NCI-H1048 (cell line): ENCODE measurements around the gene ANKRD44.

Experiments
- DNase-seq: peaks from one replicate; lab custom pipeline; 2025; lab: John Stamatoyannopoulos, UW

The ANKRD44 gene

DNA sequence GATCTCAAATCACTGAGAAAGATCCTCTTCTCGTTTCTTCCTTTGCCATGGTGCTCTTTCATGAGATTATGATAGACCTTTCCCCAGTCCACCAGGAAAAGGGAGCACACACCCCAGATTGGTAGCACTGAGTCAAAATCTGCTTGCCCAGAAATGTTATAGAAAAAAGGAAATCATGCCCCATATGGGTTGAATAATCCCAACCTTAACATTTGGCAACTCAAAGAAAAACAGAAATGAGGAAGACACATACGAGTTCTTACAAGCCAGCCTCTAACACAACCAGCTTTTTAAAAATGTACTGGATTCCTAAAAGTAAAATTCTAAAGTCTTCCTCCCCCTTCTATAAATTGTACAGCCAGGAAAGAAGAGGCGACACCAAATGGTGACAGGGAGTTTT, 103.0 kb downstream of the ANKRD44 start:
- DNase-seq, result no peak

DNA sequence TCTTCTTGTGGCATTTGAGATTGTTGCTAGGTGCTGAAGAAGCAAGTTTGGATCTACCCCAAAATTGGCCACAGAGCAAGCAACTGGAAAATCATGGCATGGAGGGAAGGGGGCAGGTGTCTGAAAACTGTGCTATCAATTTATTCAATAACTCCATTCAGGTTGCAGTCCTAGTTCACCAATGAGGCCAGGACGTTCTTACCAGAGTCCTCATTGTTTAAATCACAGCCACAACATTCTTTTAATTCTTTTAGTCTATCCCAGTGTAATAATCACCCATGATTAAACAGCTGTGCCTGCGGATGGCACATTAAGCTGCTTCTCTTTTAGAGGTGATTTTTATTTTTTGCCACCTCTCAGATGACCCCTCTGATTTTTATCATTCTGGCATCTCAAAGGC, 103.5 kb downstream of the ANKRD44 start:
- DNase-seq, result no peak

DNA sequence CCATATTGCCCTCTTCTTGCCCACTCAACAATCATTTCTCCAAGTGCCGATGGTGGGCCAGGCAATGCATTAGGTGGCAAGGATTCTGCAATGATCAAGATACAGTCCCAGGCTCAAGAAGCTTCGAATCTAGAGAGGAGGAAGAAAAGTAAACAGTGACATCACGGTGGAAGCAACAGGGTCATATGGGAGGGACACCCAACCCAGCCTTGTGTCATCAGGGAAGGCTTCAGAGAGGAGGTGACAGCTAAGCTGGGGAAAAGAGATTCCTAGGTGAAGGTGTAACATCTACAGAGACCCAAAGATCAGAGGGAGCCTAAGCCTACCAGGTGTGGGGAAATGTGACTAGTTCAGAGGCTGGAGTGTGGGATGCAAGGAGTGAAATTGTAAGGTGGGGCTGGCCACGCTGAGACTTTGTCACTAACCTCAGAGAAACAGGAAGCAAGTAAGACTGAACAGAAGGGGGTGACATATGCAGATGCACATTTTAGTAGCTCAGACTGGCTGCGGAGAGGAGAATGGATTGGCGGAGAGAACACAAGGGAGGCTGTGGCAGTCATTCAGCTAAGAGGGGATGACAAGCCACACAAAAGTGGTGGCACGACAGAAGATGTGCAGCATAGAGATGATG, 104.9 kb downstream of the ANKRD44 start:
- DNase-seq, result no peak

DNA sequence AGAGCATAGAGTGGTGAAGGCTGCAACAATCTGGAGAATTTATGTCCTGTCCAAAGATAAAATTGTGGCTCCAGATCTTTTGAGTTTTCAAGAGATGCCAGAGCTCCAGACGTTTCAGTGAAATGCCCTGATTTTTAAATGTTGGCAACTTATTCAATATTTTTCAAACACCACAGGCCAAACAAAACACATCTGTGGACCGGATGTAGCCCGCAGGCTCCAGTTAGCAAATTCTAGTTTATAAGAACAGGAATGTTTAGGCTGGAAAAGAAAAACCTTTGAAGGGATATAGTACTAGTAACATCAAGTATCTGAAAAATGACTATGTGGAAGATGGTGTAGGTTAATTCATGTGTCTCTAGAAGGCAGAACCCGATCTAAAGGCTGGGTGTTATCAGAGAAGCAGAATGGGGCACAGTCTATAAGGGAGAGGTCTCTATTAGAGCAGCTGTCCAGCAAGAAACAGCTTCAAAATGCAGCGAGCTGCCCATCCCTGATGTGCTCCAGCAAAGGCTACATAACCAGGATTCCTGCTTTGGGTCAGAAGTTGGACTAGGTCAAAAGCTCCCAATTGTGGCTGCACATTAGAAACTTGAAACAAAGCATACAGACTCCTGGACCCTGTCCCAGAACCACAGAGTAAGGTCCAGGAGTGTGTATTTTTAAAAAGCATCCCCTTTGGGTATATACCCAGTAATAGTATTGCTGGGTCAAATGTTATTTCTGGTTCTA, 105.9 kb downstream of the ANKRD44 start:
- DNase-seq, result no peak

DNA sequence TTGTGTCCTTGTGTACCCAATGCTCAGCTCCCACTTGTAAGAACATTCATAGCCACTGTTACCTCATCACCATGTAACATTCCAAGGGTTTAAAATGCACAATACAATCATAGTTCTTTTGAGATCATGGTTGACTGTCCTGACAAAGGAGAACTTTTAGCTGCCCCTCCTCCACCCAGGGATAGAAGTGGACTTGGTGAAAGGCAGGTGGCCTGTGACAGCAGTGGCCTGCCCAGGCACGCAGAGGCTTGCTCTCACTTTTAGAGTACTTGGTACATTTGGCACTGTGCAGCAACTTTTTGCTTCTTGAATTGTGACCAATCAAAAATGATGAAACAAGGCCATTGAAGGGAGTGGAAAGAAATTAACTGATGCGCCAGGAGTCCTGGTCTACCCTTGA, 108.7 kb downstream of the ANKRD44 start:
- DNase-seq, result no peak

DNA sequence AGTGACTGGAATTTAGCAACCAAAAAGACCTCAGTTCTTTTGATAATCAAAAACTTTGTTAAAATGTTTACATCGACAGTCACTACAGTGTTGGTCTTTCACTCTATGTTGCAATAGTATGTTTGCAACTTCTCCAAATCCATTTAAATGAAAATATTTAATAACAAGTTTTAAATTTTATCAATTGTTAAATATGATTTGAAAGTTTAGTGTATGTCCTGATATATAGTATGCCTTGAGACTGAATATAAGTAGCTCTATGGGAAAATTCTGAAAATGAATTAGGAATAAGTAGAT, 109.9 kb downstream of the ANKRD44 start:
- DNase-seq, result no peak

DNA sequence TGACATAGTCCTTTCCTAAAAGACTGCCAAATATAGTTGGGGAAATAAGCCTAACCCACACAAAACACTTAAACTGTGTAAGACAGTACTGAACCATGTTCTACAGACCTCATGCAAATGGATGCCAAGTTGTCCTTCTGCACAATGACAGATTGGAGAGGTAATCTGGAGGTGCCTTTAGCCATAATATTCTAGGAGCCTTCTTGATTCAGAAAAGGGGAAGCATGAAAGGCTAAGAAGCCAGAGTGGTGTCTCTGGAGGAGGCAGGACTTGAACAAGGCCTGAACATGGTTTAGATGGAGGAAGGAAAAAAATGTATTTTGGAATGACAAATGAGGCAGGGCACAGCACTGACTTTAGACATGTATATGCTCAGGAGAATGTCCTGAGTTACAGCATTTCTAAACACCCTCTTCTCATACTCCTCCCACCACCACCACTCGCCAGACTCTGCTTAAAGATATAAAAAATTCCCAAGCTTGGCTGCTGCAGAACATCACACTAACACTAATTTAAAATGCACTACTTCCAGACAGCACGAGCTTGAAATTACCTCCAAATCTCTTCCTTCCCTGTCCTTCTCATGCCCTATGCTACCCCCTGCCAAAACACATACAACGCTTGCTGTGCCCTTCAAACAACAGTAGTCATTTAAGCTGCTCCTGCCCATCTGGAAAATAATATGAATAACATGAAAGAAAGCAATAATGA, 110.4 kb downstream of the ANKRD44 start:
- no peak for DNase-seq

DNA sequence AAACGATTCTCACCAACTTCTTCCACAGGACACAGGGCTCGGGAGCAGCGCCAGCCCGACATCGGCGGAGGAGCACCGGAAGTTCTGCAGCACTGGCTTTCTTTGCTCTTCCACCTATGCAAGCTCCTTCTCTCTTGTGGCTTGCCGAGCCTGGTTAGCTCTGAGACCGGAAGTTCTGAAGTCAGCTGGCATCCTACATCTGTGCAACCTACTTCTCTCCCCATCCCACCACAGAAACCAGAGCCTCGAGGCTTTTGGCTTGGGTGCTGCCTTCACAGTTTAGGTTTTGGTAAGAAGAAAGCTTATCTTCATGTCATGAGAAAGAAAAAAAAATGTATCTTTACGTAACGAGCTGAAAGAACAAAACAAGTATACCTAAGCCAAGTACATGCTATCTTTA, 111.7 kb downstream of the ANKRD44 start:
- no peak for DNase-seq

DNA sequence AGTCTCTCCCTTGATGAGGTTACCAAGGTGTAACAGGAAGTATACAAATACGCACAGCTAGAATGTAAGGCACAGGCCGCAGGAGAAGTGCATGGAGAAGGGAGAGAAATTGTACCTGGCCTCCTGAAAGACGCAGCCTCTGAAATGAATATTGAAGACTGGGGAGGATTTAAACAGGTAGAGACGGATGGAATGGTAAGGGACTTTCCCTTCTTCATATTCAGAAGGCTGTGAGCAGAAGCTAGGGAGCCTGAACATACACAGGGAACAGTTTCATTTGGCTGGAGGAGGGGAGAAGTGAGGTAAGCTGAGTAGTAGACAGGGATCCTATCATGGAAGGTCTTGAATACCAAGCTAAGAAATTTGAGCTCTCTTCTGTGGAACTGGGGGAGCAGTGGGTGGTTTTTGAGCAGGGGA, 112.7 kb downstream of the ANKRD44 start:
- no peak for DNase-seq

DNA sequence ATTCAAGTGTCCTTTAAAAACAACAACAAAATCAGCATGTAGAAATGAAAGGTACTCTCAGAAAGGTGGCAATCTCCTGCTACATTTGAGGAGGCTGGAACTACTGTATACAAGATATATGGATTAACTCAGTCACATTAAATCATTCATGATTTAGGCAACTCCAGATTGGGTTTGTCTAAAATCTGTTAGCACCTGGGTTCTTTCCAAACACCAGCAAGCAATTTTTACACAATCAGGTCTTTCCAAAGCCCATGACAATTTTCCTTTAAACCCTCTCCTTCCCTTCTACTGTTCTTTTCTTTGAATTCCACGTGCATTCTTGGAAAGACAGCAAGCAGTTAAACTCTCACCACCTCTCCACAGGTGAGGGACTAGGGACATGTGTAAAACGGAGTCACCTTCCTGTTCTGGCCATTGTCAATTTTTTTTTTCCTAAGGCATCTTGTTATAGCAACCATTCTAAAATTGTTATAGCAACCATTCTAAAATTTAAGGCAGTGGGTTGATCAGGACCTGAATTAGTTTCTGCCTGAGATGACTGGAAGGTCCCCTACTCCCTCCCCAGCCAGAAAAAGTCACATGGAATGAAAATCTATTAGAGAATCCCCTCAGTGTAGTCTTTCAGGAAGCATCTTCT, 113.9 kb downstream of the ANKRD44 start:
- DNase-seq, result no peak

DNA sequence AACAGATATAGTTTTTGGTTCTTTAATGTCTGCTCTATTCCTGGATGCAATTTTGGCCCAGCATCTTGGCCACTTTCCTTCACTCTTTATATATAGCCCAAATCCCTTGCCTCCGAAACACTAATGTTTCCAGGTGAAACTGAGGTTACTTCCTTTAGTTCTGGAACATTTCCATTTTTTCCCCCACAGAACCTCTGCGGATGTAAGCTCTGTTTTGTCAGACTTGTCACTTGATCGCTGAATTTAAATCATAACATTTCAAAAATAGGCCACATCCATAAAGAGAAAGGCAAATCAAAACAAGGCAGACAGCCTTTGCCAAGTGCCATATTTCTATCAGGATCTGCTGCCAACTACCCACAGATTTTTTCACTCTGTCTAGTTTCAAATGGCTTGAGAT, 115.1 kb downstream of the ANKRD44 start:
- no peak for DNase-seq

DNA sequence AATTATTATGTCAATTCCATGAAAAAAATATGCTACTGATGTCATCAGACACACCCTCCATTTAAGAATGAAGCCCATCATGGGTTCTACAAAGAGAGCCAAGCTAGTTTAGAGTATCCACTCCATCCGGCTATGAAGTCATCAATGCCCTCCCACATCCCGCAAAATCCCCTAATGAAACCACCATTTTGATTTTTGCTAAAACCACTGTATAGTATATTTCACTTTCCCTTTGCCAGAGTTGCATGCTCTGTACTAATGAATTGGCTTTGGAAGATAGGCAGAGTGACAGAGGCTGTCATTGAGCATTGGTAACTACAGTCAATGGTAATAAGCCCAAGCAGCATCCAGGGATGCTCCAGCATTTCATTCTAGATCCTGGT, 118.6 kb downstream of the ANKRD44 start:
- no peak for DNase-seq

DNA sequence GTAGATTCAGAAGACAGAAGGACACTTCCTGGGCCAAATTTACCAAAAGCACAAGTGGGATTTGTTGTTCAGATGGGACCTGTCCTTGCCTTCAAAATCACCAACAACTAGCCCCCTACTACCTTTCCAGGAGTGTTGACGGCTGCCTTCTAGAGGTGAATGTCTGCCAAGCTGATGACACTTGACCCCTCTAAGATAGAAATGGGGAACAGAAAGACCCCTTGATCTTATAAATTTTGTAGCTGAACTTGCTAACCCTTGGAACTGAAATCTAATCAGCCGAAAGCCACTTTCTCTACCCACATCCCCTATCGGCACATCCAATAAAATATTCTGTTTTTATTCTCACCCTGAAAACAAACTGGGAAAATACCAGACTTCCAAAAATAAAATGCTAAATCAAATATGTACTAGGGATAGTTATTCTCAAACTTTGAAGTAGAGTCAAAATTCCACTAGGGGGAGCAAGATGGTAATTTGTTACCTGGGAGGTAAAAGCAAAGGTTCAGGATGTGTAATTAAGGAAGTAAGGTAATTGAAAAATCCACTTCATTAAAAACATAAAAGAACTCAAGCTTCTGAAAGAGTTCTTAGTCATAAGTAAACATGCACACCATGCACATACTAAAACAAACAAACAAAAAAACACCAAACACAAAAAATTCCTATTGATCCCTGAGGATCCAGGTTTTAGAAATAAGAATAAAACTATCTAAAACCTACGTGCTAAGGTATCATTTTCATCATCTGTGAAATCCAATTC, 119.2 kb downstream of the ANKRD44 start:
- peak; percentile 42 for DNase-seq

DNA sequence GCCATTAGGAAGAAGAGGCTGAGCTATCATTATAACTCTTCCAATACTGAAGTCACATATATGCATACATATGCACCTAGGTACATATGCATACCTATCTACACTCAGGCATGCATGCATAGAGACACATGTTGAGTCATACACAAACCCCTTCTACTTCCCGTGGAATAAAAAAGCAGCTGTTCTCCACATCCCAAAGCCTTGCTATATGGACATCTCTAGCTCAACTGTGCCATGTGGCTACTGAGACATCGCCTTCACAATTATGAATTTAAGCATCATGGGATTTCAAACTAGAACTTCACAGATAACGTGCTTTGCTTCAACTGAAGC, 120.5 kb downstream of the ANKRD44 start:
- no peak for DNase-seq

DNA sequence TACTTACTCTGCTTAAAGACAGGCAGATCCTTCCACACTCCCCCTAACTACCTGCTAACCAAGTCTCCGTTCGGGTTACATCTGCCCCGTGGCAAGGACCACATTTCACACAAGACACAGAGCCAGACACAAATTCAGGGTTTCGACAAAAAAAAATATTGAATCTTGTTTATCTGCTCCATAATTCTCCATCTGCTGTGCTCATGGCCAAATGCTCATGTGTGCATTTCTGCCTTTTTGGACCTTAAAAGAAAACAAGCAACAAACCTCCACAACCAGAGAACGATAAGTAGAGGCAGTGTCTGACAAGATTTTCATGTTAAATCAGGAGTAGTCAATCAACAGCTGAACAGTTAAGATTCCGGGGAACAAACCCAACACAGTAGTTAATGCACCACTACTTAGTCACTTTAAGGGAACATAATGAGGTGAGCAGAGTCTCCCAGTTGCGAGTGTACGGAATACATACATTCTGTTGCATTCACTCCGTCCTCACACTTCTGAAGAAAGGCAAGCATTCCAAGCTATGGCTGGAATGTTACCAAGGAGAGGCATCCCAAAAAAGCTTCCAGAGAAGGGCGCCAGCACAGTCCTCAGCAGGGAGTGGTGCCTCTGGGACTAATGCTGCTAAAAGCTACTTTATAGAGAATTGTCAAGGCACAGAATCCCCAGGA, 121.0 kb downstream of the ANKRD44 start:
- no peak for DNase-seq

DNA sequence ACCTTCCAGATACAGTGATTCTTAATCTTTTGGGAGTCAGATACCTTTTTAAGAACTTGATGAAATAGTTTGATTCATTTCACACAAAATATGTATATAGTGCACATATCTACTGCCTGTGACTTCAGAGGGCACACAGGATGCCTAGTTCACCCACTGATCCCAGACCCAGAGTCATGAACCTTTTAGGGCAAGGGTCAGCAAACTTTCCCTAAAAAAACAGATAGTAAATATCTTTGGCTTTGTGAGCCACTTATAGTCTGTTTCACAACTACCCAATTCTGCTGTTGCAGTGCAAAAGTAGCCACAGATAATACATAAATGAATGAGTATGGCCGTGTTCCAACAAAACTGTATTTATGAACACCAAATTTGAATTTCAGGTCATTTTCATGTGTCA, 124.9 kb downstream of the ANKRD44 start:
- DNase-seq, result no peak

DNA sequence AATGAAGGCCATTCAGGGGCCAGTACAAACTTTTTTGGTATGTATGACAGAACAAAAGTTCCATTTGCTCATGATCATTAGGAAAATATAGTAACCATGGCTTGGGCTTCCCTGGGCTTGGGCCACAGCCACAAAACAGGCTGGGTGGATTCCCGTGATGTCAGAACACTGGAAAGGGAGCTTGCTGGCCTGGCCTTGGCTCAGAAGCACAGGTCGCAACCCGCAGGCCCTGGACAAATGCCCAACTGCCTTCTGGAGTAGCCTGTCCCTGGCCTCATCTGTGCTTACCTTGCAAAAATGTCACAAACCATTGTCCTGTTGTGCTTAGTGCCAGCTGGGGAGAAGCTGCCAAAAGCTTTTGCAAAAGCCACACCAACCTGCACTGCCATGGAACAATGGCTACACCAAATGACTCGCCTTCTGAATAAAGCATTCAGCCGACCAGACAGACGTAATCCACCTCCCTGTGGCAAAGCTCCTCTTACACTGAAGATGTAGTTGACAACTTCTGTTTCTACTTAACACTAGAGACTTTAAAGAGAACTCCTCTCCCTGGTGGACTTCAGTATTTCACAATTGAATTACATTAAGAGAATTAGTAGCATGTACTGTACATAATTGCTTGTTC, 125.5 kb downstream of the ANKRD44 start:
- no peak for DNase-seq

DNA sequence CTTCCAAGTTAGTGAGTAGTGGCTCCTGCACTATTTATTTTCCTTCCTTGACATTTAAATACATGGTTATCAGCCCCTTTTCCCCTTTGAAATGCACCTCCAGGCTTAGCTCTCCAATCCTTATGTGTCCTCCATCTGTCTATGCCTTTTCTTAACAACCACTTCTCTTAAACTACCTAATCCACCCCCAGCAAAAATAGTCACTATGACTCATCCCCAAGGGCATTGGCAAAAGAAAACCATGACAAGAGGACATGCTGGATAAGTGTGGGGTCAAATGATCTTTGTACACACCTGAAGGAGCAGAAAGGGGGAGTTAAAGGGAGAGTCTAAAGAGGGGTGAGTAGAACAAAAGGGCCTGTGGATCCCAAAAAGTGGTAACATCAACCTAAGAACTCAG, 127.2 kb downstream of the ANKRD44 start:
- no peak for DNase-seq

DNA sequence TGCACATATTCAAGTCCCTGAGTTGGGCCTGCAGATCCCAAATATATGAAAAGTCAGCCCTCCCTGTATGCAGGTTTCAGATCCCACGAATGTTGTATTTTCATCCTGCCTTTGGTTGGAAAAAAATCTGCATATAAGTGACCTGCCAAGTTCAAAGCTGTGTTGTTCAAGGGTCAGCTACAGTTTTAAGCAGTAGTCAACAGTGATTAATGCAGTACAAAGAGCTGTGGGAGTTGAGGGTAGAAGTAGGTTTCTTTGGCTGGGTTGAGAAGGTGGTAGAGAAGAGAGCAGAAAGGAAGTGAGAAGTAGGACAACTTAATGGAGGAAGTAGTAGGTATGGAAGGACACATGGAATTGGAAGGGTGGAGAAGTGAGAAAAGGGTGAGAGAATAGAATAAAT, 127.9 kb downstream of the ANKRD44 start:
- DNase-seq, result no peak

DNA sequence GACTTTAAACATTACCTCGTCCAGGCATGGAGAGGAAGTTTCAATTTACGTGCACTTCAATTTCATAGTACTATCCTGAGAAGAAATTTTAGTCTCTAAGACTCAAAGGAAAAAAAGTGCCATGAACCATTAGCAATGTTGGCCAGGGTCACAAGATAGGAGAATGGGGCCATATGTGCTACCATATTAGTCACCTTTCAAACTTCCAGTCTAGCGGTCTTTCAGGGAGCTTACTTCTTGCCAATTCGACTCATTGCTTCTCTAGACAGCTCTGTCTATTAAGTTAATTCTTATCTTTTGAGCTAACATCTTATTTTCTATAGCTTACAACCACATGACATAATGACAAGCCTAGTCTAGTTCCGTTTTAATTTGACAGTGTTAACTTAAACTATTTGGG, 129.1 kb downstream of the ANKRD44 start:
- DNase-seq, result no peak

DNA sequence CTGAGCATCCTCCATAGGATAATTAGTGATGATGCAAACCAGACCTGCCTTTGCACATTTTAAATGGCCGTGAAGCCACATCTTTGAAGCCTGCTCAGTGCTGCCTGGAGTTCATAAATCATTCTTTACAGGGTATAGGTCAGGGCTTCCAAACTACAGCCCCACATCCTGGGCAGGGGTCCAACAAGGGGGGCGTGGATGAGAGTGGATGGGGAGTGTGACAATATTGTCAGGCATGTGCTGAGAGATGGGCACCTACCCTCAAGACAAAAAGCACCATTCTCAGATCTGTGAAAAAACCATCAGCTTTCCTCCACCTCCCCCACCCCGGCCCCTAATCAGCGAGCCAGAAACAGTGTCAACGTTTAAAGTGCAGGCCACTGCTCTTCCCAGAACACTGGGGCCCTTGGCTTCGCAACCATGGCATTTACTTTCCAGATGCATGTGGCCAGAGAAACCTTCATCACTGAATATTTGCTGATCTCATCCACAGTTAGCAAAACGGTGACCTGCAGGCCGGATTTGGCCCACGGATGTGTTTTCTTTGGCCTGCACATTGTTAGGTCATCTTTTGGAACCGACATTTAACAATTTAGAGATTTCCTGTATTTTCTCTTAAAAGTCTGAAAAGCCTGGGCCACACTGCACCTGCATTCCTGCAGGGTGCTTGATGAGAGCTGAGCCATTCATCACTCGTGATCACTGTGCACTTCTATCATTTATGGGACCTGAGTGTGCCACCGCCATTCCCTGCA, 130.7 kb downstream of the ANKRD44 start:
- no peak for DNase-seq
